Psoas muscle (tissue), 8 donors: ENCODE results near the gene PGP. TPM values are rescaled to one million over a fixed set of nuclear protein-coding genes. Genes with fewer than 3 reads are reported as not detected.

Experiments used
- ATAC-seq, 4 donors: fragments of 200-7000 bp; cut with Tn5 transposase; one replicate each; pipeline ENCODE4 v1.9.1; 2020; ENCODE audit warnings: moderate library complexity in 3 of 4, mild to moderate bottlenecking in 2 of 4
- DNase-seq, 2 donors: peaks; one replicate each; pipeline ENCODE4 v3.0.0-alpha.2; 2020
- H3K27ac ChIP-seq: fragments of 200-600 bp; one replicate; pipeline ENCODE4 v1.8.0; 2022
- H3K27me3 ChIP-seq, 3 donors: fragments of 200-600 bp in 1 of 3; one replicate each; pipeline versions ENCODE4 v1.6.1 to v1.8.0; 2013 to 2022; ENCODE audit warnings: low read length in 2 of 3, mild to moderate bottlenecking in 2 of 3, moderate library complexity in 1 of 3; ENCODE audit not compliant: insufficient read depth in 3 of 3
- H3K36me3 ChIP-seq, 2 donors: fragments of 200-600 bp in 1 of 2; one replicate each; pipeline versions ENCODE4 v1.6.1 to v1.8.0; 2013 to 2022; ENCODE audit warnings: low read depth in 1 of 2, mild to moderate bottlenecking in 1 of 2, moderate library complexity in 1 of 2; ENCODE audit not compliant: insufficient read depth in 1 of 2
- H3K4me1 ChIP-seq: fragments of 200-600 bp; one replicate; pipeline ENCODE4 v1.8.0; 2022
- H3K4me3 ChIP-seq: fragments of 200-600 bp; one replicate; pipeline ENCODE4 v1.8.0; 2022; ENCODE audit warnings: mild to moderate bottlenecking
- H3K9me3 ChIP-seq: fragments of 200-600 bp; one replicate; pipeline ENCODE4 v1.8.0; 2022
- WGBS, 3 donors: extraction: QIAGEN DNeasy Blood & Tissue Kit; methylation state at CpG; one replicate each; pipeline versions ENCODE4 v1.1.6 to v1.1.7; 2013; 5-methylcytosine and 5-hydroxymethylcytosine counted together
- intact Hi-C, 2 donors: fragments of 100-400 bp; cut with DNase I; formaldehyde crosslinking; loops; one replicate each; pipeline versions ENCODE4 v1.11.0 to v1.14.2; 2022
- polyA plus RNA-seq, 3 donors: library from polyadenylated mRNA; stranded (reverse); fragments of 200-250 nt; gene quantifications; one replicate each; pipeline ENCODE4 v1.2.3, GENCODE V29; 2013
- total RNA-seq, 4 donors: library from RNA; stranded (reverse); fragmentation: NEBNext Ultra II Directional in 2 of 4; extraction: Animal tissue kit (Norgen Biotek cat#: 25700) in 2 of 4; gene quantifications; one replicate each; pipeline versions ENCODE4 v1.2.1 to v1.2.4, GENCODE V29; 2021 to 2023
- TF ChIP-seq, protein P1 (sequence below): fragments of 200-600 bp; IDR thresholded peaks from one replicate; pipeline ENCODE4 v1.8.0; 2022; ENCODE audit warnings: antibody characterized with exemption
- donor health status: healthy with polysubstance abuse.
- donor health status: DM: no; HTN: no; CAD: no; lungs with moderate emphysema.
- donor health status: Bipolar disorder and iron deficiency.
- donor health status: healthy.
- donor health status: DM: yes; HTN: yes; CAD: no.
- donor health status: DM: no; HTN: no; CAD: no.
- donor health status: DM: no; HTN: no; CAD: no.
- donor health status: DM: yes; HTN: yes; CAD: no.

Gene PGP
- total and polyA plus RNA-seq, 7 donors = 20.9 to 35.9 (median 27.4) TPM

DNA sequence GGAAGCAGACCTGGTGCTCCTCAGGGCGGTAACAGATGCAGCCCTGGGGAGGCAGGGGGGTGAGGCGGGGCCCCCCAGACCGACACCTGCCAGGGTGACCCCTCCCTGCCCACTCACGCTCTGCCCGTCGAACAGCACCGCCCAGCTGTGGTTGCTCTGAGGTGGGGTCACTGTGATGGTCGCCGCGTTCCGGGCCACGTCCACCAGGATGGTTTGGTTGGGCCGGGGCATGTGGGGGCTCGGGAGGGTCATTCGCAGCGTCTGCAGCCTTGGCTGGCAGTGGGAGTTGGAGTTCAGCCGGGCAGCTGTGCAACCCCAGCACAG, 4.7 kb downstream of the PGP start:
- Histone ChIP-seq H3K27ac (peak overlapping the region; percentile 90), H3K36me3 (peaks cover 0 to 38% of the 10 kb centered on the region in 2 donors), H3K4me1 (peaks cover 54% of the 10 kb centered on the region), H3K27me3 (no peaks in the 10 kb centered on the region), H3K4me3 (no peak overlapping the region), H3K9me3 (no peaks in the 10 kb centered on the region)
- ATAC-seq (no peak), DNase-seq (no peak)
- intact Hi-C loops = no loop called here
- TF ChIP-seq, protein P1, sequence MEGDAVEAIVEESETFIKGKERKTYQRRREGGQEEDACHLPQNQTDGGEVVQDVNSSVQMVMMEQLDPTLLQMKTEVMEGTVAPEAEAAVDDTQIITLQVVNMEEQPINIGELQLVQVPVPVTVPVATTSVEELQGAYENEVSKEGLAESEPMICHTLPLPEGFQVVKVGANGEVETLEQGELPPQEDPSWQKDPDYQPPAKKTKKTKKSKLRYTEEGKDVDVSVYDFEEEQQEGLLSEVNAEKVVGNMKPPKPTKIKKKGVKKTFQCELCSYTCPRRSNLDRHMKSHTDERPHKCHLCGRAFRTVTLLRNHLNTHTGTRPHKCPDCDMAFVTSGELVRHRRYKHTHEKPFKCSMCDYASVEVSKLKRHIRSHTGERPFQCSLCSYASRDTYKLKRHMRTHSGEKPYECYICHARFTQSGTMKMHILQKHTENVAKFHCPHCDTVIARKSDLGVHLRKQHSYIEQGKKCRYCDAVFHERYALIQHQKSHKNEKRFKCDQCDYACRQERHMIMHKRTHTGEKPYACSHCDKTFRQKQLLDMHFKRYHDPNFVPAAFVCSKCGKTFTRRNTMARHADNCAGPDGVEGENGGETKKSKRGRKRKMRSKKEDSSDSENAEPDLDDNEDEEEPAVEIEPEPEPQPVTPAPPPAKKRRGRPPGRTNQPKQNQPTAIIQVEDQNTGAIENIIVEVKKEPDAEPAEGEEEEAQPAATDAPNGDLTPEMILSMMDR = no peak
- 70 to 81% (median 78%) methylated on average over 16 to 17 of the region's 17 CpGs for WGBS, 3 donors

DNA sequence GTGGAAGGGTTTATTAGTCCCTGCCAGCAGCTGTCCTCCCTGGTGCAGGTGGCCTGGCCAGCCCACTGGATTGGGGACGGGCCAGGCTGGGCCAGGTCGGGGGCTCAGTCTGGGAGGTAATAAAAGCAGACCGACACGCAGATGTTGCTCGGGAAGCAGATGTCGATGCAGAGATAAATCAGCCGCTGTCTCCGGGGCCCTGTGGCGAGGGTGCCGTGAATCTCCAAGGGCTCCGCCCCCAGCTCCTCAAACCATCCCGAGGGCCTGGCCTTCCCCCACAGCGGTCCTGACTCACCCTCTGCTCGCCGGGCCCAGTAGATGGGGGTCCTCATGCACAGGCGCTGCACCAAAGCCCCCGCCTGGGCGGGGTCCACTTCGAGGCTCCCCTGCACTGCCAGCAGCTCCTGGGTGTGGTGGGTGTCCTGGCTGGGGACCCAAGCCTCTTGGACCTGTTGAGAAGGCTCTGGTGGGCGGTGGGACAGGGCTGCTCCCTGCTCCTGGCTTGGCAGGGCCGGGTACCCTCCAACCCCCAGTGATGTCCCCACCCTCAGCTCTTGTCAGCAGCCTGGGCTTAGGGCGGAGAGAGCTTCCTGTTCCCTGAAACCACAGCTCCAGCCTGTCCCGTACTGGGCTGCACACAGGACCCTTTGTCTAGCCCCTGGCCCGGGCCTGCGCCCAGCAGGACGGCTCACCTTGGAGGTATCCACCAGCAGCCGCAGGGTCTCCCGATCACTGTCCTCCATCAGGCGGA, 5.2 kb downstream of the PGP start:
- Histone ChIP-seq H3K27ac (peak overlapping the region; percentile 90), H3K4me3 (no peak overlapping the region), H3K4me1 (peaks cover 58% of the 10 kb centered on the region), H3K36me3 (peaks cover 0 to 38% of the 10 kb centered on the region in 2 donors), H3K27me3 (no peaks in the 10 kb centered on the region), H3K9me3 (no peaks in the 10 kb centered on the region)
- intact Hi-C loops = loop anchor here in 1 of 2 donors (5.0 kb wide), 1 partner anchor 52 kb away; the partner anchor contains the start of gene TRAF7
- TF ChIP-seq, protein P1 = no peak
- ATAC-seq (no peak), DNase-seq (no peak)
- WGBS, 3 donors = 78 to 82% (median 80%) methylated on average over 25 to 29 of the region's 29 CpGs

GRCh38 chr16:2208772-2209171, 5.9 kb downstream of the PGP start:
- intact Hi-C loops = loop anchor here in 1 of 2 donors (5.0 kb wide), 1 partner anchor 51 kb away; the partner anchor contains the start of gene TRAF7
- H3K36me3 ChIP-seq = peaks cover 0 to 38% of the 10 kb centered on the region in 2 donors
- no peaks in the 10 kb centered on the region for H3K27me3 ChIP-seq
- H3K27ac ChIP-seq = no peak overlapping the region
- no peak overlapping the region for H3K4me3 ChIP-seq
- peaks cover 58% of the 10 kb centered on the region for H3K4me1 ChIP-seq
- H3K9me3 ChIP-seq = no peaks in the 10 kb centered on the region
- WGBS, 3 donors = 81 to 82% (median 81%) methylated on average over 7 to 9 of the region's 9 CpGs
- DNase-seq = no peak
- TF ChIP-seq, protein P1 = no peak
- no peak for ATAC-seq

DNA sequence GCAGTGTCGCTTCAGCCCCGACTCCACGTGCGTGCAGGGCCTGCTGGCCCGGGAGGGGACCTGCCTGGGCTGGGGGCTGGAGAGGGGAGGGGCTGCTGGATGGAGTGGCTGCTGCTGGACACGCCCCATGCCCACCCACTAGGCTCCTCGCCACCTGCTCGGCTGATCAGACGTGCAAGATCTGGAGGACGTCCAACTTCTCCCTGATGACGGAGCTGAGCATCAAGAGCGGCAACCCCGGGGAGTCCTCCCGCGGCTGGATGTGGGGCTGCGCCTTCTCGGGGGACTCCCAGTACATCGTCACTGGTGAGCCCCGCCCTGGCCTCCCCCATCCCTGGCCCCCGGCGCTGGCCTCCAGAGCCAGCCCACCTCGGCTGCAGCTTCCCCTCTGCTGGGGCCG, 6.3 kb downstream of the PGP start:
- ATAC-seq = no peak
- intact Hi-C loops = loop anchor here in 1 of 2 donors (5.0 kb wide), 1 partner anchor 51 kb away; the partner anchor contains the start of gene TRAF7
- no peaks in the 10 kb centered on the region for H3K9me3 ChIP-seq
- no peak overlapping the region for H3K27ac ChIP-seq
- peaks cover 0 to 38% of the 10 kb centered on the region in 2 donors for H3K36me3 ChIP-seq
- WGBS, 3 donors = 72 to 75% (median 74%) methylated on average over 19 to 23 of the region's 23 CpGs
- TF ChIP-seq, protein P1 = no peak
- H3K4me3 ChIP-seq = no peak overlapping the region
- H3K27me3 ChIP-seq = no peaks in the 10 kb centered on the region
- DNase-seq = no peak
- peaks cover 53% of the 10 kb centered on the region for H3K4me1 ChIP-seq
